Kidney tubule cell (primary cell): Measurements from ENCODE around the gene ASPSCR1.

Source experiments
- DNase-seq: peaks from one replicate; pipeline ENCODE4 v3.0.0-alpha.2; 2018; ENCODE audit warnings: low spot score

ASPSCR1 gene

GRCh38 chr17:81960130-81960958, 17.1 kb upstream of the ASPSCR1 start:
- DNase-seq, result no peak

- peak; percentile 36 for DNase-seq
Measured at GRCh38 chr17:81961087-81961511, 16.3 kb upstream of the ASPSCR1 start, which contains the start of gene NOTUM. TSS of gene NOTUM (minus strand) at chr17:81961187. CDS start at chr17:81960909, 278 bp downstream.

- DNase-seq, result no peak
Measured at GRCh38 chr17:81961521-81962498, 15.6 kb upstream of the ASPSCR1 start.

GRCh38 chr17:81962499-81963441, 14.7 kb upstream of the ASPSCR1 start:
- peak; percentile 61 for DNase-seq

GRCh38 chr17:81964081-81964849, 13.2 kb upstream of the ASPSCR1 start:
- DNase-seq, result no peak

GRCh38 chr17:81966343-81967243, 10.8 kb upstream of the ASPSCR1 start:
- no peak for DNase-seq

GRCh38 chr17:81967244-81967532, 10.2 kb upstream of the ASPSCR1 start:
- no peak for DNase-seq

- peak; percentile 43 for DNase-seq
Measured at GRCh38 chr17:81967533-81968395, 9.7 kb upstream of the ASPSCR1 start.

GRCh38 chr17:81968396-81968745, 9.1 kb upstream of the ASPSCR1 start:
- no peak for DNase-seq

GRCh38 chr17:81968850-81969812, 8.3 kb upstream of the ASPSCR1 start:
- no peak for DNase-seq

GRCh38 chr17:81973432-81973831, 4.0 kb upstream of the ASPSCR1 start:
- DNase-seq, result no peak

GRCh38 chr17:81976332-81977210, 858 bp upstream of the ASPSCR1 start:
- DNase-seq, result peak; percentile 58

GRCh38 chr17:81978524-81979298, 1.3 kb downstream of the ASPSCR1 start:
- DNase-seq, result no peak

- no peak for DNase-seq
Measured at GRCh38 chr17:81980122-81980521, 2.7 kb downstream of the ASPSCR1 start.

GRCh38 chr17:81980707-81981343, 3.4 kb downstream of the ASPSCR1 start:
- DNase-seq, result no peak
